Inflammatory macrophage treated with lipopolysaccharide for 1 hour (primary cell): ENCODE measurements around the gene RIC3.

Experiments used
- DNase-seq, 2 donors: peaks; one replicate each; pipeline ENCODE4 v3.0.0-alpha.2; 2020 to 2022

Gene RIC3

GRCh38 chr11:8168485-8169257 is at the start of gene RIC3:
Gene RIC3, minus strand, starts transcription at chr11:8169025. Its CDS starts 36 bp downstream, at chr11:8168989.
- no peak for DNase-seq

- no peak for DNase-seq
These were observed 49.6 kb upstream of the RIC3 start for GRCh38 chr11:8218409-8218808.

- DNase-seq: no peak
These were observed 49.1 kb upstream of the RIC3 start for GRCh38 chr11:8217926-8218325.

GRCh38 chr11:8217136-8217535 is 48.3 kb upstream of the RIC3 start:
- no peak for DNase-seq

- DNase-seq: peak; percentile 64 to 69
These were observed 44.6 kb upstream of the RIC3 start for GRCh38 chr11:8213376-8213775.

- peak in 1 of 2 donors; percentile 69 for DNase-seq
These were observed 40.5 kb upstream of the RIC3 start for GRCh38 chr11:8209208-8209807.

GRCh38 chr11:8207080-8208000 is 38.5 kb upstream of the RIC3 start:
- no peak for DNase-seq

- peak; percentile 61 to 62 for DNase-seq
These were observed 37.6 kb upstream of the RIC3 start for GRCh38 chr11:8206251-8207079.

GRCh38 chr11:8205566-8205965 is 36.7 kb upstream of the RIC3 start:
- no peak for DNase-seq

- DNase-seq: no peak
These were observed 35.8 kb upstream of the RIC3 start for GRCh38 chr11:8204596-8204995.

- peak; percentile 17 to 30 for DNase-seq
These were observed 35.2 kb upstream of the RIC3 start for GRCh38 chr11:8204025-8204424.

GRCh38 chr11:8203414-8203715 is 34.5 kb upstream of the RIC3 start:
- DNase-seq: no peak

GRCh38 chr11:8202516-8203413 is 33.9 kb upstream of the RIC3 start:
- no peak for DNase-seq

- peak; percentile 52 to 68 for DNase-seq
These were observed 33.0 kb upstream of the RIC3 start for GRCh38 chr11:8201644-8202365.

GRCh38 chr11:8199676-8200075 is 30.9 kb upstream of the RIC3 start:
- DNase-seq: no peak

GRCh38 chr11:8196749-8197148 is 27.9 kb upstream of the RIC3 start:
- no peak for DNase-seq

- DNase-seq: peak; percentile 18 to 39
These were observed 26.1 kb upstream of the RIC3 start for GRCh38 chr11:8194956-8195355.

GRCh38 chr11:8192896-8193209 is 24.0 kb upstream of the RIC3 start:
- no peak for DNase-seq

GRCh38 chr11:8192016-8192895 is 23.4 kb upstream of the RIC3 start:
- DNase-seq: peak; percentile 26 to 84

GRCh38 chr11:8190431-8190830 is 21.6 kb upstream of the RIC3 start:
- DNase-seq: no peak
